Measurements from ENCODE around the gene HDAC11.

DNA sequence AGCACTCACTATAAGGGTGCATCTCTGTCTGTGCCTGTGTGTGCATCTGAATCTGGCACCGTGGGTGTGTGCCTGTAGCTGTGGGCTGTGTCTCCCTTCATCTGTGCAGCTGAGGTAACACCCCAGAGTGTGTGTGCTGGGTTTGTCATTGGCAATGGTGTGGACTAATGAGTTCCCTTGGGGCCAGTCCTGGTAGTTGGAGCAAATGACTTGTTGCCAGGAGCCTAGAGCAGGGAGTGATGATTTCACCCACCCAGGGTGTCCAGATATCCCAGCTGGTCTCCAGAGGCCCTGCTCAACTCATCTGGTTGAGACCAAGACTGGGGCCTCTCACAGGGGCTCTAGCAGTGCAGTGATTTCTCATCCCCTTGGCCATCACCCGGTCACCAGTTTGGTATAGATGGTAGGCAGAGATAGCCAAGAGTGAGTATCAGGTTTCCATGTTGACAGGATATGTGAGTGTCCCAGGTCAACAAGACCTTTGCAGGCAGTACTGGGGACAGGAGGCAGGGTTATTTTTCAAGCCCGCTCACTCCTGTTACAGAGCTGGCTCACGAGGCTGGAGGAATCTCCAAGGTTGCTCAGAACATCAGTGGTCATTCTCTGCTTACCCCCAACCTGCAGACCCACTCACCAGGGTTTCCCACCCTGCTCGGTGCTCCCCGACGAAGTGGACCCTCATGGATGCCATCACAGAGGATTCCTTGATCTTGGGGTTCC is 4.1 kb upstream of the HDAC11 start:
- TF ChIP-seq, protein P1, sequence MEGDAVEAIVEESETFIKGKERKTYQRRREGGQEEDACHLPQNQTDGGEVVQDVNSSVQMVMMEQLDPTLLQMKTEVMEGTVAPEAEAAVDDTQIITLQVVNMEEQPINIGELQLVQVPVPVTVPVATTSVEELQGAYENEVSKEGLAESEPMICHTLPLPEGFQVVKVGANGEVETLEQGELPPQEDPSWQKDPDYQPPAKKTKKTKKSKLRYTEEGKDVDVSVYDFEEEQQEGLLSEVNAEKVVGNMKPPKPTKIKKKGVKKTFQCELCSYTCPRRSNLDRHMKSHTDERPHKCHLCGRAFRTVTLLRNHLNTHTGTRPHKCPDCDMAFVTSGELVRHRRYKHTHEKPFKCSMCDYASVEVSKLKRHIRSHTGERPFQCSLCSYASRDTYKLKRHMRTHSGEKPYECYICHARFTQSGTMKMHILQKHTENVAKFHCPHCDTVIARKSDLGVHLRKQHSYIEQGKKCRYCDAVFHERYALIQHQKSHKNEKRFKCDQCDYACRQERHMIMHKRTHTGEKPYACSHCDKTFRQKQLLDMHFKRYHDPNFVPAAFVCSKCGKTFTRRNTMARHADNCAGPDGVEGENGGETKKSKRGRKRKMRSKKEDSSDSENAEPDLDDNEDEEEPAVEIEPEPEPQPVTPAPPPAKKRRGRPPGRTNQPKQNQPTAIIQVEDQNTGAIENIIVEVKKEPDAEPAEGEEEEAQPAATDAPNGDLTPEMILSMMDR (IDR thresholded peaks at IDR 0.05): no peak
- no peak for TF ChIP-seq ZFX (IDR thresholded peaks at IDR 0.05; ENCODE audit: borderline replicate concordance)

Measured in 22Rv1 (cell line).